ENCODE measurements around the gene B4GALT2. TPM values are rescaled to one million over a fixed set of nuclear protein-coding genes. Genes with fewer than 3 reads are reported as not detected.

Gene B4GALT2
- total and polyA plus RNA-seq, 8 donors, result 33.2 to 58.9 (median 43.5) TPM

GRCh38 chr1:43931711-43932660, 47.0 kb upstream of the B4GALT2 start:
- H3K4me1 ChIP-seq, result peaks cover 8 to 39% of the 10 kb centered on the region in 2 donors
- TF ChIP-seq CTCF (IDR thresholded peaks at IDR 0.05), result no peak
- ATAC-seq (no peak), DNase-seq (no peak)
- H3K27me3 ChIP-seq, result peaks cover 0 to 44% of the 10 kb centered on the region in 2 donors
- intact Hi-C loops (cut with DNase I), result loop anchor here in 1 of 2 donors (10.0 kb wide), 1 partner anchor 167 kb away; no protein-coding TSS in a partner anchor
- no peak overlapping the region for H3K4me3 ChIP-seq
- no peak overlapping the region for H3K27ac ChIP-seq
- peaks cover 0 to 2% of the 10 kb centered on the region in 2 donors for H3K36me3 ChIP-seq
- no peaks in the 10 kb centered on the region for H3K9me3 ChIP-seq

GRCh38 chr1:43932786-43933385, 46.1 kb upstream of the B4GALT2 start:
- H3K27me3 ChIP-seq, result peaks cover 0 to 45% of the 10 kb centered on the region in 2 donors
- H3K36me3 ChIP-seq, result no peaks in the 10 kb centered on the region
- no peaks in the 10 kb centered on the region for H3K9me3 ChIP-seq
- intact Hi-C loops (cut with DNase I), result loop anchor here in 1 of 2 donors (10.0 kb wide), 1 partner anchor 168 kb away; no protein-coding TSS in a partner anchor
- no peak overlapping the region for H3K27ac ChIP-seq
- peak overlapping the region; percentile 21 to 36 for H3K4me3 ChIP-seq
- no peak for TF ChIP-seq CTCF (IDR thresholded peaks at IDR 0.05)
- no peak for DNase-seq
- ATAC-seq, result peak; percentile 2
- peaks cover 8 to 39% of the 10 kb centered on the region in 2 donors for H3K4me1 ChIP-seq

DNA sequence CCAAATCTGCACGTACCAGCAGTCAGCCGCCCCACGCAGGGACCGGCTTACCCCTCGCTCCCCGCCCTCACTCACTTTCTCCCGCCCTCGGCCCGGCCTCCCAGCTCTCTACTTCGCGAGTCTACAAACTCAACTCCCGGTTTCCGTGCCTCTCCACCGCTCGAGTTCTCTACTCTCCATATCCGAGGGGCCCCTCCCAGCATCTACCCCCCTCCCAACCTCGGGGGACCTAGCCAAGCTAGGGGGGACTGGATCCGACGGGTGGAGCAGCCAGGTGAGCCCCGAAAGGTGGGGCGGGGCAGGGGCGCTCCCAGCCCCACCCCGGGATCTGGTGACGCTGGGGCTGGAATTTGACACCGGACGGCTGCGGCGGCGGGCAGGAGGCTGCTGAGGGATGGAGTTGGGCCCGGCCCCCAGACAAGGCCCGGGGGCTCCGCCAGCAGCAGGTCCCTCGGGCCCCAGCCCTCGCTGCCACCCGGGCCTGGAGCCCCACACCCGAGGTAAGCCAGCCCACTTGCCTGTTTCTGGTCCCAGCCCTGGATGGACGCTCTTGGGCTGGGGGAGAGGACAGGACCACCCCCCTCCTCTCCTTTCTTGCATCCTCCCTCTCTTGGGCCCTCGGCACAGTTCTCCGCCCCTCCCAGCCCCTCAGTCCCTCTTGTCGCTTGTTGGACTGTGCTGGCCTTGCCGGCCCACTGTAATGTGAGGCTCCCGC, 45.5 kb upstream of the B4GALT2 start, which contains the start of gene ARTN:
Gene ARTN (plus strand): TSS at position 416 of the 715 bp plus-strand sequence. CDS start 1,856 bp downstream, outside the sequence.
- H3K27ac ChIP-seq, result no peak within 1 kb of the TSS
- no peaks in the 10 kb centered on the region for H3K9me3 ChIP-seq
- H3K27me3 ChIP-seq, result peaks cover 0 to 45% of the 10 kb centered on the region in 2 donors
- H3K36me3 ChIP-seq, result no peaks in the 10 kb centered on the region
- intact Hi-C loops (cut with DNase I), result loop anchor here (2.0 to 10.0 kb wide), 2 partner anchors 167 to 169 kb away; no protein-coding TSS in a partner anchor
- DNase-seq, result peak in 3 of 4 donors; percentile 15 to 82 (median 47)
- peaks cover 8 to 39% of the 10 kb centered on the region in 2 donors for H3K4me1 ChIP-seq
- no peak for TF ChIP-seq CTCF (IDR thresholded peaks at IDR 0.05)
- peak within 1 kb of the TSS; percentile 21 to 36 for H3K4me3 ChIP-seq
- peak; percentile 80 for ATAC-seq

GRCh38 chr1:43934101-43934985, 44.7 kb upstream of the B4GALT2 start:
- H3K27me3 ChIP-seq, result peaks cover 0 to 45% of the 10 kb centered on the region in 2 donors
- H3K27ac ChIP-seq, result no peak overlapping the region
- peak; percentile 81 to 93 for TF ChIP-seq CTCF (IDR thresholded peaks at IDR 0.05)
- DNase-seq (peak; percentile 44 to 88 (median 67)), ATAC-seq (peak; percentile 87)
- peak overlapping the region; percentile 21 to 36 for H3K4me3 ChIP-seq
- H3K9me3 ChIP-seq, result no peaks in the 10 kb centered on the region
- H3K4me1 ChIP-seq, result peaks cover 8 to 39% of the 10 kb centered on the region in 2 donors
- intact Hi-C loops (cut with DNase I), result loop anchor here (2.0 to 10.0 kb wide), 2 partner anchors 168 to 170 kb away; no protein-coding TSS in a partner anchor
- no peaks in the 10 kb centered on the region for H3K36me3 ChIP-seq
